CD4-positive, alpha-beta T cell (primary cell): Measurements from ENCODE around the gene GAS7. TPM values are rescaled to one million over a fixed set of nuclear protein-coding genes. Genes with fewer than 3 reads are reported as not detected.

Experiments used
- ATAC-seq: fragments of 200-7000 bp; cut with Tn5 transposase; one replicate; pipeline ENCODE4 v1.10.0; 2022; ENCODE audit warnings: mild to moderate bottlenecking; ENCODE audit not compliant: poor library complexity
- CTCF ChIA-PET: fragments of 350-600 bp; sonication (Branson Sonifier 250); formaldehyde crosslinking; loops from one replicate; lab custom pipeline; 2021; ENCODE audit warnings: antibody characterized with exemption, inconsistent platforms; lab: Charles Lee
- POLR2A ChIA-PET: fragments of 350-600 bp; sonication (Branson Sonifier 250); formaldehyde crosslinking; loops from one replicate; lab custom pipeline; 2021; ENCODE audit warnings: antibody characterized with exemption, inconsistent platforms; lab: Charles Lee
- DNase-seq, 14 experiments: peaks; one replicate each; pipeline ENCODE4 v3.0.0-alpha.2; 2013 to 2020; ENCODE audit warnings: mixed read lengths in 2 of 14
- H3K27ac ChIP-seq, 2 donors: one replicate each; pipeline versions ENCODE4 v1.5.1 to v1.7.0; 2013; ENCODE audit warnings: low read length in 2 of 2, low read depth in 1 of 2, mild to moderate bottlenecking in 1 of 2
- H3K27me3 ChIP-seq, 2 experiments: 1 replicate in 1 of 2; 2 replicates in 1 of 2; pipeline versions ENCODE4 v1.6.1 to v1.7.0; 2013; ENCODE audit warnings: low read length in 2 of 2, control low read depth in 1 of 2, mild to moderate bottlenecking in 1 of 2, moderate library complexity in 1 of 2; ENCODE audit not compliant: insufficient read depth in 2 of 2, control insufficient read depth in 1 of 2
- H3K36me3 ChIP-seq: one replicate; pipeline ENCODE4 v1.6.1; 2013; ENCODE audit warnings: low read length, control low read depth; ENCODE audit not compliant: insufficient read depth
- H3K4me1 ChIP-seq: one replicate; pipeline ENCODE4 v1.6.1; 2013; ENCODE audit warnings: low read length, control low read depth; ENCODE audit not compliant: insufficient read depth
- H3K4me3 ChIP-seq: one replicate; pipeline ENCODE4 v1.5.1; 2013; ENCODE audit warnings: mild to moderate bottlenecking, low read length, moderate library complexity
- H3K9me3 ChIP-seq, 2 experiments: 1 replicate in 1 of 2; 2 replicates in 1 of 2; pipeline versions ENCODE4 v1.6.1 to v1.7.0; 2013; ENCODE audit warnings: low read length in 2 of 2, mild to moderate bottlenecking in 2 of 2, control low read depth in 1 of 2, moderate library complexity in 1 of 2; ENCODE audit not compliant: control insufficient read depth in 1 of 2, insufficient read depth in 1 of 2
- H3K27ac Mint-ChIP-seq: one replicate; pipeline ENCODE4 v1.8.0; 2020; ENCODE audit warnings: mixed read lengths
- H3K27me3 Mint-ChIP-seq: one replicate; pipeline ENCODE4 v1.8.0; 2021; ENCODE audit warnings: mixed read lengths
- H3K36me3 Mint-ChIP-seq: one replicate; pipeline ENCODE4 v1.8.0; 2021; ENCODE audit warnings: low read depth, mixed read lengths
- H3K4me1 Mint-ChIP-seq: one replicate; pipeline ENCODE4 v1.8.0; 2021; ENCODE audit warnings: low read depth, mixed read lengths
- H3K4me3 Mint-ChIP-seq: one replicate; pipeline ENCODE4 v1.8.0; 2020; ENCODE audit warnings: mild to moderate bottlenecking, mixed read lengths
- H3K9me3 Mint-ChIP-seq: one replicate; pipeline ENCODE4 v1.8.0; 2020; ENCODE audit warnings: mixed read lengths
- CTCF ChIP-seq: fragments of 200-600 bp; IDR thresholded peaks from one replicate; pipeline ENCODE4 v1.8.0; 2022; ENCODE audit warnings: antibody characterized with exemption, mild to moderate bottlenecking
- intact Hi-C, 2 experiments: fragments of 100-400 bp; cut with DNase I in 1 of 2; cut with micrococcal nuclease in 1 of 2; formaldehyde crosslinking; loops; one replicate each; pipeline versions ENCODE4 v1.15.1 to v1.9.0; 2023 to 2025; cut with DNase I, micrococcal nuclease
- total RNA-seq, 174 experiments: library from RNA in 2 of 174; stranded (reverse) in 2 of 174; gene quantifications; one replicate each; pipeline ENCODE4 v1.2.3 and lab custom pipeline; 2021 to 2026

GAS7 gene
- total RNA-seq, 2 experiments from 2014 or later: 1.8 to 3.4 TPM

- H3K9me3 ChIP-seq: no peaks in the 10 kb centered on the region
- Mint-ChIP-seq H3K9me3 (no peaks in the 10 kb centered on the region), H3K4me1 (no peaks in the 10 kb centered on the region), H3K36me3 (no peaks in the 10 kb centered on the region), H3K4me3 (no peak overlapping the region), H3K27me3 (no peaks in the 10 kb centered on the region), H3K27ac (no peak overlapping the region)
- no peak for ATAC-seq
- intact Hi-C loops: no loop called here
- POLR2A ChIA-PET: no interaction called here
- H3K27ac ChIP-seq: no peak overlapping the region
- CTCF ChIA-PET: no interaction called here
- DNase-seq: no peak
- H3K27me3 ChIP-seq: no peaks in the 10 kb centered on the region
- TF ChIP-seq CTCF: no peak
- H3K36me3 ChIP-seq: no peaks in the 10 kb centered on the region
- H3K4me3 ChIP-seq: no peak overlapping the region
- no peaks in the 10 kb centered on the region for H3K4me1 ChIP-seq
Observed at GRCh38 chr17:9974448-9975381, 223.7 kb downstream of the GAS7 start.

GRCh38 chr17:9973669-9974447 is 224.5 kb downstream of the GAS7 start:
- no peak overlapping the region for H3K27ac Mint-ChIP-seq
- no peak overlapping the region for H3K27ac ChIP-seq
- H3K4me1 ChIP-seq: no peaks in the 10 kb centered on the region
- intact Hi-C loops: no loop called here
- ChIA-PET CTCF (no interaction called here), POLR2A (no interaction called here)
- no peak overlapping the region for H3K4me3 ChIP-seq
- no peaks in the 10 kb centered on the region for H3K36me3 Mint-ChIP-seq
- no peaks in the 10 kb centered on the region for H3K9me3 ChIP-seq
- H3K27me3 ChIP-seq: no peaks in the 10 kb centered on the region
- no peak for DNase-seq
- no peak overlapping the region for H3K4me3 Mint-ChIP-seq
- H3K36me3 ChIP-seq: no peaks in the 10 kb centered on the region
- no peak for ATAC-seq
- H3K9me3 Mint-ChIP-seq: no peaks in the 10 kb centered on the region
- no peaks in the 10 kb centered on the region for H3K4me1 Mint-ChIP-seq
- no peak for TF ChIP-seq CTCF
- no peaks in the 10 kb centered on the region for H3K27me3 Mint-ChIP-seq

- TF ChIP-seq CTCF: no peak
Observed at GRCh38 chr17:9971991-9972390, 226.4 kb downstream of the GAS7 start.

More at GRCh38 chr17:9971991-9972390, 226.4 kb downstream of the GAS7 start:
- no peak for DNase-seq
- ChIA-PET CTCF (no interaction called here), POLR2A (no interaction called here)
- H3K4me3 ChIP-seq: no peak overlapping the region
- Mint-ChIP-seq H3K9me3 (no peaks in the 10 kb centered on the region), H3K27me3 (no peaks in the 10 kb centered on the region), H3K4me3 (no peak overlapping the region), H3K36me3 (no peaks in the 10 kb centered on the region), H3K27ac (no peak overlapping the region), H3K4me1 (no peaks in the 10 kb centered on the region)
- H3K27me3 ChIP-seq: no peaks in the 10 kb centered on the region
- no peaks in the 10 kb centered on the region for H3K9me3 ChIP-seq
- H3K36me3 ChIP-seq: no peaks in the 10 kb centered on the region
- intact Hi-C loops: no loop called here
- no peak for ATAC-seq
- no peak overlapping the region for H3K27ac ChIP-seq
- H3K4me1 ChIP-seq: no peaks in the 10 kb centered on the region
